Glutamatergic neuron (in vitro differentiated cells): ENCODE data around the gene TNIP1. TPM values are rescaled to one million over a fixed set of nuclear protein-coding genes. Genes with fewer than 3 reads are reported as not detected.

Experiments used
- DNase-seq: peaks from one replicate; pipeline ENCODE4 v3.0.0; 2022
- H3K27ac Mint-ChIP-seq: one replicate; pipeline ENCODE4 v1.8.0; 2020; ENCODE audit warnings: mild to moderate bottlenecking, mixed read lengths, inconsistent platforms; ENCODE audit not compliant: unreplicated experiment
- H3K27me3 Mint-ChIP-seq: one replicate; pipeline ENCODE4 v1.8.0; 2020; ENCODE audit warnings: mild to moderate bottlenecking, moderate library complexity, mixed read lengths, inconsistent platforms; ENCODE audit not compliant: unreplicated experiment
- H3K36me3 Mint-ChIP-seq: one replicate; pipeline ENCODE4 v1.8.0; 2020; ENCODE audit warnings: mild to moderate bottlenecking, mixed read lengths, inconsistent platforms; ENCODE audit not compliant: unreplicated experiment
- H3K4me1 Mint-ChIP-seq: one replicate; pipeline ENCODE4 v1.8.0; 2020; ENCODE audit warnings: mild to moderate bottlenecking, low read depth, mixed read lengths, inconsistent platforms; ENCODE audit not compliant: unreplicated experiment
- H3K4me3 Mint-ChIP-seq: one replicate; pipeline ENCODE4 v1.8.0; 2020; ENCODE audit warnings: mild to moderate bottlenecking, mixed read lengths, inconsistent platforms; ENCODE audit not compliant: unreplicated experiment
- H3K9me3 Mint-ChIP-seq: one replicate; pipeline ENCODE4 v1.8.0; 2020; ENCODE audit warnings: mild to moderate bottlenecking, moderate library complexity, mixed read lengths, inconsistent platforms; ENCODE audit not compliant: unreplicated experiment
- total RNA-seq: library from RNA; stranded (reverse); fragmentation: NEBNext Ultra II Directional; extraction: Animal tissue kit (Norgen Biotek cat#: 25700); gene quantifications from one replicate; pipeline ENCODE4 v1.2.1, GENCODE V29; 2021; ENCODE audit not compliant: unreplicated experiment
- TF ChIP-seq, protein P1 (sequence below): fragments of 200-600 bp; sonication (generic); IDR thresholded peaks from one replicate; pipeline ENCODE4 v1.5.0; 2021; ENCODE audit not compliant: partially characterized antibody, unreplicated experiment

Gene TNIP1
- total RNA-seq, 1 donor from 2014 or later = 34.1 TPM

DNA sequence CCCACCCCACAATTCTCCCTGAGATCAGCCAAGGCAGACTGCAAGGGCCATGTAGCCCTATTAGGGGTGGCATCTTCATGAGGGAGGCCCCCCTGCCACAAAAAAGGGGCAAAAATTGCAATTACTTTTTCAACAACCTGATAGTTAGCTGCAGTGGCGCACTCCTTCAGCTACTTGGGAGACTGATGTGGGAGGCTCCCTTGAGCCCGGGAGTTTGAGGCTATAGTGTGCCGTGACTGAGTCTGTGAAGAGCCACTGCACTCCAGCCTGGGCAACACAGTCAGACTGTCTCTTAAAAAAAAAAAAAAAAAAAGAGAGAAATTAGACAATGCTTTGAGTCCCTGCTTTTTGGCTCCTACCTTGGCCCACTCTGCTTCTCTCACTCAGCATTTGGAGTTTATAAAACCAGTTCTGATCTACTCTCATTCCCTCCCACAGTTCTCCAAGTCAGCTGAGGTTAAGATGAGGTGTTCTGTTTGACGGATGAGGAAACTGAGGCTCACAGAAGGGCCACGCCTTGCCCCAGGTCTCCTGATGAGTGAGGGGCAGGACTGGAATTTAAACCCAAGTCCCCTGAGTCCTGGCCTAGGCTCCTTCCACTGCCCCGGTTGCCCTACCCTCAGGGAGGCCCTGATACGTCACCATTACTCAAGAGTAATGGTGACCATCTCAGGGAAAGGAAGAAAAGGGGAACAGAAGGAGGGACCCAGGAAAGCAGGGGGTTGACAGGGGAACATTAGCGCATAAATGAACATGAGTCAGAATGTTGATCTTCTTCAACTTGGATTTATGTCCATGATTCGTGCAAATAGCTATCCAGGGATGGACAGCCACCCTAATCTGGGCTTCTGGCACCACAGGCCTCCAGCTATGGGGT, 51.4 kb downstream of the TNIP1 start:
- H3K4me1 Mint-ChIP-seq = no peaks in the 10 kb centered on the region
- peaks cover 5% of the 10 kb centered on the region for H3K27me3 Mint-ChIP-seq
- TF ChIP-seq, protein P1, sequence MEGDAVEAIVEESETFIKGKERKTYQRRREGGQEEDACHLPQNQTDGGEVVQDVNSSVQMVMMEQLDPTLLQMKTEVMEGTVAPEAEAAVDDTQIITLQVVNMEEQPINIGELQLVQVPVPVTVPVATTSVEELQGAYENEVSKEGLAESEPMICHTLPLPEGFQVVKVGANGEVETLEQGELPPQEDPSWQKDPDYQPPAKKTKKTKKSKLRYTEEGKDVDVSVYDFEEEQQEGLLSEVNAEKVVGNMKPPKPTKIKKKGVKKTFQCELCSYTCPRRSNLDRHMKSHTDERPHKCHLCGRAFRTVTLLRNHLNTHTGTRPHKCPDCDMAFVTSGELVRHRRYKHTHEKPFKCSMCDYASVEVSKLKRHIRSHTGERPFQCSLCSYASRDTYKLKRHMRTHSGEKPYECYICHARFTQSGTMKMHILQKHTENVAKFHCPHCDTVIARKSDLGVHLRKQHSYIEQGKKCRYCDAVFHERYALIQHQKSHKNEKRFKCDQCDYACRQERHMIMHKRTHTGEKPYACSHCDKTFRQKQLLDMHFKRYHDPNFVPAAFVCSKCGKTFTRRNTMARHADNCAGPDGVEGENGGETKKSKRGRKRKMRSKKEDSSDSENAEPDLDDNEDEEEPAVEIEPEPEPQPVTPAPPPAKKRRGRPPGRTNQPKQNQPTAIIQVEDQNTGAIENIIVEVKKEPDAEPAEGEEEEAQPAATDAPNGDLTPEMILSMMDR = no peak
- DNase-seq = no peak
- H3K36me3 Mint-ChIP-seq = no peaks in the 10 kb centered on the region
- H3K4me3 Mint-ChIP-seq = no peak overlapping the region
- no peak overlapping the region for H3K27ac Mint-ChIP-seq
- H3K9me3 Mint-ChIP-seq = peaks cover 4% of the 10 kb centered on the region

DNA sequence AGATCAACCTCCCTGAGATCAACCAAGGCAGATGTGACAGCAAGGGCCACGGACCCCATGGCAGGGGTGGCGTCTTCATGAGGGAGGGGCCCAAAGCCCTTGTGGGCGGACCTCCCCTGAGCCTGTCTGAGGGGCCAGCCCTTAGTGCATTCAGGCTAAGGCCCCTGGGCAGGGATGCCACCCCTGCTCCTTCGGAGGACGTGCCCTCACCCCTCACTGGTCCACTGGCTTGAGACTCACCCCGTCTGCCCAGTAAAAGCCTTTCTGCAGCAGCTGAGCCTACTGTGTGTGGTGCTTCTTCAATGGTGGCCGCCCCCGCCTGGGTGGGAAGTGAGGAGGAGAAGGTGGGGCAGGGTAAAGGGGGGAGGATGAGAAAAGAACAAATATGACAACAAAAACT, 52.1 kb downstream of the TNIP1 start:
- peaks cover 5% of the 10 kb centered on the region for H3K27me3 Mint-ChIP-seq
- H3K4me1 Mint-ChIP-seq = no peaks in the 10 kb centered on the region
- no peak for DNase-seq
- no peaks in the 10 kb centered on the region for H3K36me3 Mint-ChIP-seq
- H3K27ac Mint-ChIP-seq = no peak overlapping the region
- H3K4me3 Mint-ChIP-seq = no peak overlapping the region
- TF ChIP-seq, protein P1 = no peak
- peaks cover 4% of the 10 kb centered on the region for H3K9me3 Mint-ChIP-seq

DNA sequence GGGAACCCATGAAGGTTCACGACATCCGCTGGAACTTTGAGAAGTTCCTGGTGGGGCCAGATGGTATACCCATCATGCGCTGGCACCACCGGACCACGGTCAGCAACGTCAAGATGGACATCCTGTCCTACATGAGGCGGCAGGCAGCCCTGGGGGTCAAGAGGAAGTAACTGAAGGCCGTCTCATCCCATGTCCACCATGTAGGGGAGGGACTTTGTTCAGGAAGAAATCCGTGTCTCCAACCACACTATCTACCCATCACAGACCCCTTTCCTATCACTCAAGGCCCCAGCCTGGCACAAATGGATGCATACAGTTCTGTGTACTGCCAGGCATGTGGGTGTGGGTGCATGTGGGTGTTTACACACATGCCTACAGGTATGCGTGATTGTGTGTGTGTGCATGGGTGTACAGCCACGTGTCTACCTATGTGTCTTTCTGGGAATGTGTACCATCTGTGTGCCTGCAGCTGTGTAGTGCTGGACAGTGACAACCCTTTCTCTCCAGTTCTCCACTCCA, 52.8 kb downstream of the TNIP1 start:
- TF ChIP-seq, protein P1 = no peak
- no peak for DNase-seq
- Mint-ChIP-seq H3K4me1 (no peaks in the 10 kb centered on the region), H3K4me3 (no peak overlapping the region), H3K27ac (no peak overlapping the region), H3K36me3 (no peaks in the 10 kb centered on the region), H3K27me3 (peaks cover 5% of the 10 kb centered on the region), H3K9me3 (peaks cover 4% of the 10 kb centered on the region)

DNA sequence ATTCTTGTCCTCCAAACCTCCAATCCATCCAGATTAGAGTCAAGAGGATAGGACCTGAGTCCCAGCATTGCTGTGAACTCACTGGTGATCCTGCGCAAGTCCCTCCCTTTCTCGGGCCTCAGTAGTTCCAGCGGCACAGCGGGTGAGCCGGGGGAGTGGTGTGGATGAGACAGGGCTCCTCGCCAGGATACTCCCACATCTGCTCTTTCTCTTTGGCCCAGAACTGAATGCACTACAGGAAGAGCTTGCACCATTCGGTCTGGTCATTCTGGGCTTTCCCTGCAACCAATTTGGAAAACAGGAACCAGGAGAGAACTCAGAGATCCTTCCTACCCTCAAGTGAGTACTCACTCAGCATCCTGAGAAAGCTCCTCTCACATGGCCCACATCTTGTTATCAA, 54.2 kb downstream of the TNIP1 start:
- DNase-seq = no peak
- no peak overlapping the region for H3K27ac Mint-ChIP-seq
- H3K4me1 Mint-ChIP-seq = no peaks in the 10 kb centered on the region
- no peaks in the 10 kb centered on the region for H3K36me3 Mint-ChIP-seq
- H3K27me3 Mint-ChIP-seq = peaks cover 5% of the 10 kb centered on the region
- TF ChIP-seq, protein P1 = no peak
- H3K4me3 Mint-ChIP-seq = no peak overlapping the region
- H3K9me3 Mint-ChIP-seq = peaks cover 3% of the 10 kb centered on the region

DNA sequence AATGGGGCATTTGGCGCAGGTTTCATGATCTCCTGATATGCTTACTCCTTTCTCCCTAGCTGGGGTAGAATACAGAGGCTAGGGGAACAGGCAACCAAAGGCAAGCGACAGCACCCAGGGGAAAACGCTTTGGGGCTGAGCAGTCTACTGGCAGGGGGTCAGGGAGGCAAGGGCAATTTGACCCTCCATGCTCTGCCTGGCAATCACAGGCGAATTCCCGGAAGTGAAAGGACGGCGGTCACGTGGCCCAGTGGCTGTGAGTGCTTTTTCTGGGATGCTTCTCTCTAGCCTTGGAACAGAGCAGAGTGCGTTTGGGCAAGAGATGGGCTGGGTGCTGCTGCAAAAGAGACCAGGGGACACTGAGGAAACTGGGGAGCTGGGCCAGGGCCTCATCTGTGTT, 54.7 kb downstream of the TNIP1 start:
- TF ChIP-seq, protein P1 = no peak
- Mint-ChIP-seq H3K27ac (no peak overlapping the region), H3K27me3 (peaks cover 5% of the 10 kb centered on the region), H3K4me3 (no peak overlapping the region), H3K36me3 (no peaks in the 10 kb centered on the region), H3K9me3 (peaks cover 3% of the 10 kb centered on the region), H3K4me1 (no peaks in the 10 kb centered on the region)
- no peak for DNase-seq
